HG03354 (cell line): ENCODE results near the gene UBE2E3.

ENCODE experiments used
- ATAC-seq: cut with Tn5 transposase; IDR thresholded peaks from one replicate; pipeline ENCODE4 v1.9.1; 2021; ENCODE audit warnings: mild to moderate bottlenecking; ENCODE audit not compliant: unreplicated experiment, poor library complexity, severe bottlenecking

Gene UBE2E3

GRCh38 chr2:180980106-180980942, at the start of gene UBE2E3:
Gene UBE2E3, plus strand, starts transcription at chr2:180980605. Its CDS starts 1,438 bp downstream, at chr2:180982043.
- peak; percentile 77 for ATAC-seq

GRCh38 chr2:180931841-180932240, 48.6 kb upstream of the UBE2E3 start:
- no peak for ATAC-seq

DNA sequence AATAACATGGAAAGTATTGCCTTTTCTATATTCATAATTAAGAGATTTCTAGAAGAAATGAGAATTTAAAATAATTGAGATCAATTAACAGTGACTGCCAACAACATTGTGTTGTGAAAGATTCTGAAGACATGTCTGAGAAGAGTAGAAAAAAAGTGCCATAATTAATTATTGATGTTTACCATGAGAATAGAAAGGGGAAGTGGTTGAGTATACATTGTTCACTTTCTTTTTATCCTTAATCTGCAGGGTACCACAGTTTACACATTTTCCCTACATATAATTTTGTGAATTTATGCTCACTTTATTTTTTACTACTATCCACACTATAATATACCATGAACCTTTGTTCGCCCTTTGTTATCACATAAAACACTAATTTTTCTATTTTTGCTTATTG, 47.1 kb upstream of the UBE2E3 start:
- peak; percentile 77 for ATAC-seq

DNA sequence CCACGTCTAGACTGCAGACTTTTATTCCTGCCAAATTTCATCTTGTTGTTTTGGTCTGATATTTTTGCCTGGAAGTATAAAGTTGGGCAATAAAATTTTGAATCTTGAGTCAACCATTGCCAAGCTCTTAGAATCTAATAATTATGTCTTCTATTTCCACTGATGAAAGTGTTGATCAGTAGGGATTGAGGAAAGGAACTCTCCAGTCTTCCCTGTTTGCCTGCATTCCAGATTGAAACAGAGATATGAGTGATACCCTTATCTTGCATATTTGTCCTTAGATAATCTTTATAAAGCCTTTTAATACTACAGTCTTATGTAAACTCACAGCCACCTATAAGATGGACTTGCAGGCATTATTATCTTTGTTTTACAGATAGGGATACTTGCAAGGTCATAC, 45.5 kb upstream of the UBE2E3 start:
- no peak for ATAC-seq

GRCh38 chr2:180937480-180937879, 42.9 kb upstream of the UBE2E3 start:
- ATAC-seq: peak; percentile 86

DNA sequence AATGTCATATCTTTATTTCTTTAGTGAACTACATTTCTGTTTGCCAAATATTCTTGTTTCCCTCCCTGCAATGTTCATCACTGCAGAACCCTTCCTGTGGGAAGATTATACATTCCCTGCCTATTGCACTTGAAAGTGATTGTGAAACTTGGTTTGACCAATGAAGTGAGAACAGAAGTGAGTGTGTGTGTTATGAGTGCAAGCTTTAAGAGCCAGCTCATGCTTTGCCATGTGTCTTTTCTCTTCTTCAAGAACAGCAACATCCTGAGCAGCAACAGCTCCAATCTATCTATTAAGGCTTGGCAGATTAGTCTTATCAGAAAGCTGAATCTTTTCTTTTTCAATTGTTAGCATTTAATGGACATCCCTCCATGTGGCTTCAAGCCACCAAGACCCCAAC, 42.0 kb upstream of the UBE2E3 start:
- ATAC-seq: no peak

- ATAC-seq: no peak
Measured at GRCh38 chr2:180943275-180943674, 37.1 kb upstream of the UBE2E3 start.

GRCh38 chr2:180944372-180944771, 36.0 kb upstream of the UBE2E3 start:
- ATAC-seq: no peak

GRCh38 chr2:180947208-180947689, 33.2 kb upstream of the UBE2E3 start:
- ATAC-seq: no peak

- ATAC-seq: no peak
Measured at GRCh38 chr2:180949896-180950295, 30.5 kb upstream of the UBE2E3 start.

DNA sequence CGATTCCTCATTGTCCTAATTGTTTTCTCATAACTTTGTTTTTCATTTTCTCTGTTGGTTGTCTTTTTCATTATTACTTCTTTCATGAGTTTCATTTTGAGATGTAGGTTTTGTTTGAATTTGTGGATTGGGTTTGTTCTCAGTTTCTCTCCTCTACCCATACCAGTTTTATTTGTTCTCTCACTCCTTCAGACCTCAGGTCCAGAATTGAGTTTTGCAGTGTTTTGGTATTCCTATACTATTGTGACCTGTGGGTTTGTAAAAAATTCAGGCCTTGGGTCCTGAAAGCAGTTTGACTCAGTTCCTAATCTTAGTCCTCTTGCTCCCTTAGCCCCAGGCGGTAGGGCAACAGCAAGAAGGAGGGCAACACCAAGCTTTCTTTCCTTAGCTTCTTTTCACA, 28.3 kb upstream of the UBE2E3 start:
- no peak for ATAC-seq

GRCh38 chr2:180952731-180953336, 27.6 kb upstream of the UBE2E3 start:
- ATAC-seq: no peak

GRCh38 chr2:180953550-180953949, 26.9 kb upstream of the UBE2E3 start:
- ATAC-seq: no peak

GRCh38 chr2:180955101-180955500, 25.3 kb upstream of the UBE2E3 start:
- ATAC-seq: no peak

GRCh38 chr2:180959787-180960186, 20.6 kb upstream of the UBE2E3 start:
- ATAC-seq: no peak

DNA sequence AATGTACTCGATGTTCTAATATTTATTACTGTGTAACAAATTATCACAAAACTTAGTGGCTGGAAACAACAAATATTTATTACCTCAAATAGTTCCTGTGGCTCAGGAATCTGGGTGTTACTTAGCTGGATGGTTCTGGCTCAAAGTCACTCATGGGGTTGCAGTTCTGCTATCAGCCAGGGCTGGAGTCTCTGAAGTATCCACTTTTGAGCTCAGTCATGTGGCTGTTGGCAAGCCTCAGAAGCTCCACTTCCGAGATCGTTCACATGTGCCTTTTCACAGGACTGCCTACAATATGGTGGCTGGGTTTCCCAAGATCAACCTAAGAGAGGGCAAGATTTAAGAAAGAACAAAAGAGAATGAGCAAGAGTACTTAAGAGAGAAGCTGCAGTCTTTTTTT, 19.4 kb upstream of the UBE2E3 start:
- no peak for ATAC-seq

GRCh38 chr2:180962727-180963314, 17.6 kb upstream of the UBE2E3 start:
- ATAC-seq: no peak

GRCh38 chr2:180966378-180966777, 14.0 kb upstream of the UBE2E3 start:
- ATAC-seq: no peak

GRCh38 chr2:180969124-180969523, 11.3 kb upstream of the UBE2E3 start:
- no peak for ATAC-seq

DNA sequence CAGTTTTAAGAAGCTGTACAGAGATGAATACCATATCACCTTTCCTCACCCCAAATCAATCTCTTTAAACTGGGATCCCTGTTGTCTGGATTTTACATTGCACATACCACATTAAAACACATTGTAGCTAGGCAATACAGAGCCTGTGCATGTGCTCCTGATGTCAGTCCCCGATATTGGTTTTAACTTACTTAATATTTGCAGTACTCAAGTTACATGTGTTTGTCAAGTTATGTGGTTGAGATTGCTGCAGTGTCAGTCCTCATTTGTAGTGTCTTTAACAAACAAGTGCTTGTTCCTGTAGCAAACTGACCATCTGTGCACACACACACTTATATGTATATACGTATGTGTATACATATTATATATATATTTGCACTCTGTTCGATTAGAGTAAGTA, 10.4 kb upstream of the UBE2E3 start:
- no peak for ATAC-seq

DNA sequence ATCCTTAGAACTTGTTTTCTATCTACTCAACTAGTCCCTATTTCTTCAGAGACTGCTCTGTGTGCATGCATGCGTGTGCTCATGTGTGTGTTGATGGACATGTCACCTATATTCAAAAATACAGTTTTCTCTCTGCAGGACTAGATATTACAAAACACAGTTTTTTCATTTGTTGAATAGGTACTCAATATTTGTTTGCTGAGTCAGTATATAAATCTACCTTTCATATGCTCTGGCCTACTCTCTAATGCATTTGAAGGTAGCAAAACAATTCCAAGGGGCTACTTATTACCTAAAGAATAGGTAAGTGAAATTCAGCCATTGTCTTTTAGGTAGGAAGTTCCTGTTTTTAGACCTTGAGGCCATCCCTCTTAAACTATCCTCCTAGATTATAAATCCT, 8.6 kb upstream of the UBE2E3 start:
- ATAC-seq: no peak
